HG02763 (cell line): ENCODE data around the gene WDR88.
"Not testable (repeated sequence)": the region's sequence is repeated elsewhere in the genome, so short reads cannot be mapped to it uniquely, and the experiment has no call there.

Experiments used
- ATAC-seq: cut with Tn5 transposase; IDR thresholded peaks from one replicate; pipeline ENCODE4 v1.9.1; 2021; ENCODE audit warnings: mild to moderate bottlenecking, moderate library complexity; ENCODE audit not compliant: unreplicated experiment

Gene WDR88

DNA sequence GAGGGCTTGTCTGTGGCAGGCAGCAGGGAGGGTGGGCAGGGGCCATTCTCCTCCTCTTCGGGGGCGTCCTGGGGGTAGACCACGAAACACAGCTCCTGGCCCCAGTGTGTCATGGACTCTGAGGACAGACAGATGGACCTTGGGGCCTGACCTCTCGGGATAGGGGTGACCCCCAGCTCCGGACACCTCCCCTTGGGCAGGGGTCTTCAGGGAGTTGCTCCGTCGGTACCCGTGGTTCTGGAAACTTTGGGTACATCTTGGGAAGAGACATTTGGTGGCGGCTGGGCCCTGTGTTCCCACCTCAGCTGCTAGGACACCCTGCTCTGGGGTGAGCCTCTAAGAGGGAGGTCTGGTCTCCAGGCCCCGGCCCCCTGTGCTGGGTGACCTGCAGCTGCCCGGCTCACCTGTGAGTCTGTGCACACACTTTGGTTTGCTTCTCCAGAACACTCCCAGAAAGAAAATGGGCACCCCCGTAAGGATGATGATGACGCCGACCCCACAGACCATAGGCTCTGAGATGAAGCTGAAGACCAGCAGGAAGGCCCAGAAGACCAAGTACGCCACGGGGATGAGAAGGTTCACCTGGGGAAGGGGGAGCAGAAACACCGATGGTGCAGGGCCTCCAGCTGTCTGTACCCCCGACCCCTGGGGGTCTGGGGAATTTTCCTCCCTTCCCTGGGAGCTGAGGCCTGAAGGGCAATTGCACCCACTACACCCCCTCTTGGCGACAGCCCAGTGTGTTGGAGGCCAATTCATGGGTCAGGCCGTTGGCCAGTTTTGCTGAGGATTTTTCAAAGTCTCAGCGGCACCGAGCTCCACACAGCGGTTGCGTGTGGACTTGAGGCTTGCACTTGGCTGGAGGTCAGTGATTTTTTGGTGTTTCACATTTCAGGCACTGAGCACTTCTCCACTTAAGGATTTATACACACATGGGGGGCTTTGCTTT is 77.3 kb downstream of the WDR88 start:
- ATAC-seq: no peak

DNA sequence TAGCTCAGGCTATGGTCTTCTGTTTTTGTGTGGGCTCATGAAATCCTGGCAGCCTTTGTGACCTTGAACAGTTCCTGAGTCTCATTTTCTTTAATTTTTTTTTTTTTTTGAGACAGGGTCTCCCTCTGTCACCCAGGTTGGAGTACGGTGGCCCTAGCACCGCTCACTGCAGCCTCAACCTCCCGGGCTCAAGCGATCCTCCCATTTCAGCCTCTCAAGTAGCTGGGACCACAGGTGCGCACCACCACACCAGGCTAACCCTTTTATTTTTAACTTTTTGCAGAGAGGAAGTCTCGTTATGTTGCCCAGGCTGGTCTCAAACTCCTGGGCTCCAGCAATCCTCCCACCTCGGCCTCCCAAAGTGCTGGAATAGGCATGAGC is 77.9 kb downstream of the WDR88 start:
- ATAC-seq: not testable (repeated sequence)

DNA sequence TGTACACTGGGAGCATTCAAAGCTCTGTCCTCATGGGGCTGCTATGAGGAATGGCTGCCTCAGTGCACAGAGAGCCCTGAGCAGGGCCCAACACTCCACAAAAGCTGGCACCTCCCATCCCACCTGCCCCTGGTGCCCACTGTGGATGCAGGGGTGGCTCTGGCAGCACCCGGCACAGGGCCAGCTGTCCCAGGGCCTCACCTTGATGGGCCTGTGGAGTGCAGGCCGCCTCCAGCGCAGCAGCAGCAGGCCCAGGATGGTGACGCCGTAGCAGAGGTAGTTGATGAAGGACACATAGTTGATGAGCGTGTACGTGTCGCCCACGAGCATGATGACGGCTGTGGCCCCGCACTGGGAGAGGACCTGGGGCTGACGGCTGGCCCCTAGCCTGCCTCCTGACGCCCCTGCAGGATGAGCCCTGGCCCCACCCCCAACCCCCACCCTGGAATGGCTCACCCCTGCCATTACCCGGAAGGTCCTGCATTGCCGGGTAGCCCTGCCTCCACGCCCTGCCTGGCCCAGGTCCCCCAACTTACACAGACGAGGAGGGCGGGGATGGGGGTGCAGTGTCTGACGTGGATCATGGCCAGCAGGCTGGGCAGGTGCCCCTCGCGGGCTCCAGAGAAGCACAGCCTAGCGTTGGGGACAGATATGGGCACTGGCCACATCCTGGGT is 78.5 kb downstream of the WDR88 start:
- ATAC-seq: no peak

DNA sequence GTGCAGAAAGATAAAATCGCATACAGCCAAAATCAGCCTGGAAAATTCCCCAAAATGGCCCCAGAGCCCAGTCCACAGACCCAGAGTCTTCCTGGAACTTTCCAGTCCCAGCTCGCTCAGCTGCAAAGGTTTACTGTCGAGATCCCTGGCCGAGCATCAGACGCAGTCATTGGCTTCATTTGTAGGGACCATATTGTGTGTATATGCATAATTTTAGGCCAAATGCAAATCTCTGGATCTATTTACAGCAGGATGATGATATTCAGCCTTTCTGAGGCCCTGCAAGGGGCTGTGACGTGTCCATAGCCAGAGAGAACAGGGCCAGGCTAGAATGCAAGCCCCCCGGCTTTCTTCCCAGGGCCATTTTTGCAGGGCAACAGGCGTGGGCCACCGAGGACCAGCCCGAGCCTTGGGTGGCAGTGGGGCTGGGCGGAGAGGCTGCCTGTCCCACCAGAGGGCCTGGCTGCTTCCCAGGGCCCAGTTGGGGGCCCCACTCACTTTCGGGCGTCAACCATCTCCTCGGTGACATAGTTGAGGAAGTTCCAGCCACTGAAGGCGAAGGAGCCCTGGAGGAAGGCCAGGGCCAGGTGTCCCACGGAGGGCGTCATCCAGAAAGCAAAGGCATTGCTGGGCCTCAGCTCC is 80.0 kb downstream of the WDR88 start:
- ATAC-seq: no peak

DNA sequence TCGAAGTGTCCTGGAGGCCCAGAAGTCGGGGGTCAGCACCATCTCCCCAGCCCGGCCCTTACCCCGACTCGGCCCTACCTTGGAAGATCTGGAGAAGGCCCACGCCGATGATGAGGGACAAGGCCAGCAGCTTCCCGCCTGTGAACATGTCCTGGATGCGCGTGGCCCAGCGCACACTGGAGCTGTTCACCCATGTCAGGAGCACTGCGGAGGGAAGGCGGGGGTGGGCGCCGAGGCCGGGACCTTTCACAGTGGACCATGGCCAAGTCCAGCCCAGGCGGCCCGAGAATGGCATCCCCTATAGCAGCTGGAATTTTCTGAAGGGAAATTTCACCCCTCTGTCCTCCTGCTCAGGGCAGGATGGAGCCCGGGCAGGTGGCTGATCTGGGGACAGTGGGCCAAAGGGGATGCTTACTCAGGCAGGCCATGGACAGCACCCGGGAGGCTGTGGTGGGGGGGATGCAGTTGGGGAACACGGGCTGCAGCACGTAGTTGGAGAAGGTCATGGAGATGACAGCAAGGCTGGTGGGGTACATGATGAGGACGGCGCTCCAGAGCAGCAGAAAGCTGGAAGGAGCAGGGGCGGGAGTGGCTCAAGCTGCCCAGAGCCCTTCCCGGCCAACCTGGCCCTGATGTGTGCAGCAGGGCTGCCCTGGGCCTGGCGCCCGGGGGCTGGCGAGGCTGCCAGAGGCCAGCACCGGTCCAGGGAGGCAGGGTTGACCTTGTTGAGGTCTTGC is 80.7 kb downstream of the WDR88 start:
- no peak for ATAC-seq

DNA sequence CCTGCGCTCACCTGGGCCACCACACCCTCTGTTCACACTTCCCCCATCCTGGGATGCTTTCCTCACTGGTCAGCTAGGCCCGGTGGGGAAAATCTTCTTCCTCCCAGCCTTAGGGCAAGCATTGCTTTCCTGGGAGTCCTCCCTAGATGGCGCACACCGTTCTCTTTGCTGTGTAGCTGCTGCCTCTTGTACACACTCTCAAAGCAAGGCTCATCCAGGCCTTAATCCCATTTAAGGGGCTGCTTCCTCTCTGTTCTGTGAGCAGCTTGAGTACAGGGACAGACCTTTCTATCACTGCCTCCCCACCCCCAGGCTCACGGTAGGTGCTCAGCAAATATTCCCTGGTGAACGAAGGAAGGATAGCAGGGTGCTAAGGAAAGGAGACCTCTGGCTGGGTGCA is 82.7 kb downstream of the WDR88 start:
- no peak for ATAC-seq

DNA sequence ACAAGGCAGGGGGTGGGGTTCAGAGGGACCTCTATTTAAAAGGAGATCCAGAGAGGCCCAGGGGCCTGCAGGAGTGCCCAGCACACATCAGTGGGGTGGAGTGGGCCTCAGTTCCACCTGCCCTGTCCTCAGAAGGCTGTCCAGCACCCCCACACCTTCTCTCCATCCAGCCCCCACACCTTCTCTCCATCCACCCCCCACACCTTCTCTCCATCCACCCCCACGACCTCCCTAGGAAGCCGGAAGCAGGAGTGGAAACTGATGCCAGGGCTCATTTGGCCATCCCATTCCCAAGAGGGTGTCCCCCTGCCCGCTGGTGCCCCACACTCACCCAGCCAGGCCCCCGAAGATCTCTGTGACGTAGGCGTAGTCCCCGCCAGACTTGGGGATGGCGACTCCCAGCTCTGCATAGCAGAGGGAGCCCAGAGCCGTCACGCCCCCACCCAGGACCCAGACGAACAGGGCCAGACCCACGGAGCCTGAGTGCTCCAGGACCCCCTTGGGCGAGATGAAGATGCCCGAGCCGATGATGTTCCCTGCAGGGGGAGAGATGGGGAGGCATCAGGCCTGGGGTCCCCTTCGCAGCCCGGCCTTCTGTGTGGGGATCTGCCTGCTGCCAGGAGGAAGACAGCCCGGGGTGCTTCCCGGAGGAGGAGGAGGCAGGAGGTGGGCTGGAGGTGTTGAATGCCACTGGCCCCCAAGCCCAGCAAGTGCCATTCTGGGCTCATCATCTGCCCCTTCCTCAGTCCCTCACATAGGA is 83.7 kb downstream of the WDR88 start:
- ATAC-seq: no peak

DNA sequence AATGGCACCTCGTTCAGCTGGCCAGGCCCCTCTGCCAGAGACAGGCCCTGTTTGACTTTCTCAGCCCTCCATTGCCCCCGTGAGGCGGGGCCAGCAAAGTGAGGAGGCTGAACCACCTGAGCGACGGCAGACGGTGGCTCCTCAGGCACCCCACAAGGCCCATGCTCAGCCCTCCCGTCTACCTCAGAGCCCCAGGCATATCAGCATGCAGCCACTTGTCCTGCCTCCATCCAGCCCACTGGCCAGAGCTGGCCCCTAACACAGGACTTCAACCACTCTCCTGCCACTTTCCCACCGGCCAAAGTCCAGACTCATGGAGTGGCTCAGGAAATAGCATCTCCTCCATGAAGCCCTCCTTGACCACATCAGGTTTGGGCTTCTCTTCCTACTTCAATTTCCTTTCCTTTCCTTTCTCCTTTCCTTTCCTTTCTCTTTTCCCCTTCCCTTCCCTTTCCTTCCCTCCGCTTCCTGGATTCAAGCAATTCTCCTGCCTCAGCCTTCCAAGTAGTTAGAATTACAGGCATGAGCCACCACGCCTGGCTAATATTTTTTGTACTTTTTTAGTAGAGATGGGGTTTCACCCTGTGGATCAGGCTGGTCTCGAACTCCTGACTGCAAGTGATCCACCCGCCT is 84.4 kb downstream of the WDR88 start:
- ATAC-seq: no peak

DNA sequence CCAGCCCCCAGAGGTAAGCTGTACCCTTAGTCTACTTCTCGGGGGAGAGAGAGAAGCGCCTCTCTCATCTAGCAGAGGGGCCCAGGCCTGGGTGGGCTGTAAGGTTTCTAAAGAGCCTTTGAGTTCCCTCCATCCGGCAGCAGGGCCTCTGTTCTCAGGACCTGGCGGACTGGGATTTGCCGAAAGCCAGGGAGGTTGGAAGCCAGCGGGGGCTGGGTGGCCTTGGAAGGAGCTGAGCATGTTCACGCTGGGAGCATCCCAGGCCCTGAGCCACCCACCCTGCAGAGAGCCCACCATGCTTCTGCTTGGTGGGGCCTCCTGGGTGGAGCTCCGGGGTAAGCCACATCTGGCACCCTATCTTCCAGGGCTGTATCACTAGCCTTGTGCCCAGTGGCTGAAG is 86.0 kb downstream of the WDR88 start:
- ATAC-seq: no peak

DNA sequence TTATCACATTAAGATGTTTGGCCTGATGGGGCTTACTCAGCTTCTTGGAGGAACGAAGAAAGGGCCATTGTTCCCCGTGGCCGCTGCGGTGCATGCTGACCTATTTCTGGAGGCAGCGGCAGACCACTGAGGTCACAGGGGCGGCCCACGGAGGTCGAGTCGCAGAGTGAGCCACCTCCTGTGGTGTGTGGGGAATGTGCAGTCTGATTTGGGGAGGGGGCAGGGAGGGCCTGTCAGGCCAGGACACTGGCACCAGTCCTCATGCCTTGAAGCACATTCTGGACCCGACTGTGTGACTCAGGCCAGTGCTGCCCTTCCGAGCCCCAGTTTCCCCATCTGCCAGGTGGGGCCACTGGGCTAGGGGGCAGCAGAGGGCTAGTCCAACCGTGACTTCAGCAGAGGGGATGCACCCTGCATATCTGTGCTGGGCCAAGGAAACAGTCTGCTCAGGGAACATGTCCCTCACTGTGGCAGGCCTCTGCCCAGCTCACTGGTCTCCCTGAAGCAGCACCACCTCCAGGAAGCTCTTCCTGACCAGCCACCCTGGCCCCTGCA is 87.4 kb downstream of the WDR88 start:
- ATAC-seq: no peak

DNA sequence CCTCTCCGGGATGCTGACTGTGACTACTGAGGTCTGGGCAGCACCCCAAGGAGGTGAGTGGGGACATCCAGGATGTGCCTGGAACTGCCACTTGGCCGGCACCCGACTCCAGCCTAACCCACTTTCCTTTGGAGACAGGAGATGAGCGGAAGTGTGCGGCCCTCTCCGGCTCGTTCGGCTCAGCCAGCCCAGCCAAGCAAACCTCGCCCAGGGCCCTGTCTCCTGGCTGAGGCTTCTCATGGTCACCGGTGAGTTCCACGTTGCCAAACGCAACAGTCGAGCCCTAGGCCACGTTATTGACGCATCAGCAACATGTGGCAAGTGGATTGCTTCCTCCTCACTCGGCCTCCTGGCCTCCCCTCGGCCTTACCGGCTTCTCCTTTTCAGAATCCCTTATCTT is 88.2 kb downstream of the WDR88 start:
- ATAC-seq: no peak

DNA sequence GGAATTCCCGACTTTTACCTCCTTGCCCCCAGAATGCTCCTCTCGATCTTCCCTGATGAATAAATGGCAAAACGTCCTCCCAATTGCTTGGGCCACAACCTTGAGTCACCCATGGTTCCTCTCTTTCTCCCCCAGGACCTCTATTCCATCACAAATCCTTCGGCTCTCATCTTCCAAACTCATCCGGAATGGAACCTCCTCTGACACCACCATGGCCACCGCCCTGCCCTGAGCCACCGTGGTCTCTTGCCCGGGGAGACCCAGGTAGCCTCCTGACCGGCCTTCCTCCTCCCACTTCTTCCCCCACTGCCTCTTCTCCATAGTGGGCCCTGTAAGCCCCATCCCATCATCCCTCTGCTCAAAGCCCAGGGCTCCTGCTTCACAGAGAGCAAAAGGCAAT is 88.8 kb downstream of the WDR88 start:
- ATAC-seq: no peak

DNA sequence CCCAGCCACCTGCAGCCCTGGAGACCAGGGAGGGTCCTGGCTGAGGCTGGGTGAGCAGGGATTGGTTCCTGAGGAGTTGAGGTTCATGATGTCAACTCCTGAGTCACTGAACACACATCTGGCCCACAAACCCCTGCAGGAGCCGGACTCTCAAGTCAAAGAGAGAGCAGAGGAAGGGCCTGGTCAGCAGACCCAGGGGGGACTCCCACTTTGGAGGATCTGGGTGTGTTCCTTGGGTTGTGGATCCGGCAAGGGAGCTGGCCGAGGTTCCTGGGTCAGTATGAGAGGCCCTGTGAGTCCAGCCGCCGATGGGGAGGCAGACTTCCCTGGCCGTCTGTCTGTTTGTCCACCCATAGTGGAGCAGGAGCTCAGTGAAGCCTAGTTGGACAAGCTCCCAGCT is 89.7 kb downstream of the WDR88 start:
- ATAC-seq: no peak

DNA sequence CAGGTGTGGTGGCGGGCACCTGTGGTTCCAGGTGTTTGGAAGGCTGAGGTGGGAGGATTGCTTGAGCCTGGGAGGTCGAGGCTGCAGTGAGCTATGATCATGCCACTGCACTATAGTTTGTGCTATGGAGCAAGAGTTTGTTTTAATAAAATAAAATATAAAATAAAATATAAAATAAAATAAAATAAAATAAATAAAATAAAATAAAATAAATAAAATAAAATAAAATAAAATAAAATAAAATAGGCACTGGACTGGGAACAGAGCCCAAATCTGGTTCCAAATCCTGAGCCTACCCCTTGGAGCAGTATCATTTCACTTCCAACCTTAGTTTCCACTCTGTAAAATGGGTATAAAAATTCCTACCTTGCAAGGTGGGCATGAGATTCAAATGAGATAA is 90.3 kb downstream of the WDR88 start:
- not testable (repeated sequence) for ATAC-seq

DNA sequence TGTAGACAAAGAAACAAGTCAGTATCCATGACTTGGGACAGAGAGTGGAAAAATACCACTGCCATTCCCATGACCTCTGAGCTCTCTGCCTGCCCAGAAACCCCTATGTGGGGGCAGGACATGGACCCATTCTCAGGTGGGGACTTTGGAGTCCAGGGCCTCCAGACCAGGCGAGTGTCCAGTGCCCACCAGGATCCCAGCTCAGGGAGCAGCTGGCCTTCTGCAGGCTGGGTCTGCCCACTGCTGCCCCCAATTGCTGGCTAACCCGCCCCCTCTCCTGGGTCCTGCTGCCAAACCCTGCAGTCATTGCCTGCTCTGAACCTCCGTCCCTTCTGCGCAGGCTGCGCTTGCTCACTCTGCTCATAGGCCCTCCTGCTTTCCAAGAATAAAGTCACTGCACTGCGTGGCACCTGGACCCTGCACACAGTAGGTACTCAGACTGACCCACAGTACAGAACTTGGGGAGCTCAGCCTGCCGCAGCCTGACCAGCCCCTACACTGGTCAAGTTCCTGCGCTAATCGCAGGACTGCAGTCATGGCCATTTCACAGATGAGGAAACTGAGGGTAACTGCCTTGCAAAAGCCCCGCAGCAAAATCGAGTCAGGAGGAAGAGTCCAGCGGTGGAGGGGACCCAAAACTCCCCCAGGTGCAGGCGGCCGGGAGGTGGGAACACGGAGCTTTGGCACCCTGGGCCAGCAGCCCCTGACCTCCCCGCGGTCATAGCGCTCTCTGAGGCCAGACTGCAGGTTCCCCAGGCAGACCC is 93.0 kb downstream of the WDR88 start:
- ATAC-seq: no peak
